ENCODE results near the gene TSBP1. TPM values are rescaled to one million over a fixed set of nuclear protein-coding genes. Genes with fewer than 3 reads are reported as not detected.
"Not testable (repeated sequence)": the region's sequence is repeated elsewhere in the genome, so short reads cannot be mapped to it uniquely, and the experiment has no call there.

Gene TSBP1
- polyA plus RNA-seq, 1 experiment, result not detected

- no peaks in the 10 kb centered on the region for H3K36me3 ChIP-seq (ENCODE audit: control insufficient read depth, insufficient read depth, low read length)
- ChIA-PET POLR2A (no interaction called here), CTCF (no interaction called here)
- peak; percentile 9 for DNase-seq (ENCODE audit: low read depth)
- no peaks in the 10 kb centered on the region for H3K27me3 ChIP-seq (ENCODE audit: control insufficient read depth, insufficient read depth, low read length)
- H3K4me3 ChIP-seq (ENCODE audit: low read depth, low read length), result no peak overlapping the region
- TF ChIP-seq, protein P1, sequence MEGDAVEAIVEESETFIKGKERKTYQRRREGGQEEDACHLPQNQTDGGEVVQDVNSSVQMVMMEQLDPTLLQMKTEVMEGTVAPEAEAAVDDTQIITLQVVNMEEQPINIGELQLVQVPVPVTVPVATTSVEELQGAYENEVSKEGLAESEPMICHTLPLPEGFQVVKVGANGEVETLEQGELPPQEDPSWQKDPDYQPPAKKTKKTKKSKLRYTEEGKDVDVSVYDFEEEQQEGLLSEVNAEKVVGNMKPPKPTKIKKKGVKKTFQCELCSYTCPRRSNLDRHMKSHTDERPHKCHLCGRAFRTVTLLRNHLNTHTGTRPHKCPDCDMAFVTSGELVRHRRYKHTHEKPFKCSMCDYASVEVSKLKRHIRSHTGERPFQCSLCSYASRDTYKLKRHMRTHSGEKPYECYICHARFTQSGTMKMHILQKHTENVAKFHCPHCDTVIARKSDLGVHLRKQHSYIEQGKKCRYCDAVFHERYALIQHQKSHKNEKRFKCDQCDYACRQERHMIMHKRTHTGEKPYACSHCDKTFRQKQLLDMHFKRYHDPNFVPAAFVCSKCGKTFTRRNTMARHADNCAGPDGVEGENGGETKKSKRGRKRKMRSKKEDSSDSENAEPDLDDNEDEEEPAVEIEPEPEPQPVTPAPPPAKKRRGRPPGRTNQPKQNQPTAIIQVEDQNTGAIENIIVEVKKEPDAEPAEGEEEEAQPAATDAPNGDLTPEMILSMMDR (IDR thresholded peaks at IDR 0.05; ENCODE audit: insufficient read depth, low read depth, low read length), result no peak
Measured at GRCh38 chr6:32298632-32299336, 72.9 kb downstream of the TSBP1 start.

GRCh38 chr6:32294980-32295379 lies 76.7 kb downstream of the TSBP1 start:
- POLR2A ChIA-PET; CTCF ChIA-PET; H3K27me3 ChIP-seq (ENCODE audit: control insufficient read depth, insufficient read depth, low read length); H3K4me3 ChIP-seq (ENCODE audit: low read depth, low read length); H3K36me3 ChIP-seq (ENCODE audit: control insufficient read depth, insufficient read depth, low read length); DNase-seq (ENCODE audit: low read depth): not testable (repeated sequence)

DNA sequence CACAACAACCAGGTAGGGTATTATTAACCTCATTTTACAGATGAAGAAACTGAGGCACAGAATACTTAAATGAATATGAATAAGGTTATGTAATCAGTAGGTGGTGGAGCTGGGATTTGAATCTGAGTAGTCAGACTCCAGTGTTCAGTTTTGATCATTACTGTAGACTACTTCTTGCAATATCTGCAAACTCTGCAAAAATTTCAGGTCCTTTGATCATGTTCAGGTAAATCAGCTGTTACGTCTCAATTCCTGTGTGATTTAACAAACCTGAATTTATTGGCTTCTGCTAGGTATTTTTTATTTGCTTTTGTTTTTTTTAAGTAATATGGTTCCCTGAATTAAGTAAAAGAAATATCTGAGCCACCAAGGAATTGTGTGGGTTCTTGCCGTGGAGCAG lies 77.1 kb downstream of the TSBP1 start:
- POLR2A ChIA-PET, result no interaction called here
- CTCF ChIA-PET, result no interaction called here
- no peaks in the 10 kb centered on the region for H3K27me3 ChIP-seq (ENCODE audit: control insufficient read depth, insufficient read depth, low read length)
- no peak for DNase-seq (ENCODE audit: low read depth)
- no peak overlapping the region for H3K4me3 ChIP-seq (ENCODE audit: low read depth, low read length)
- H3K36me3 ChIP-seq (ENCODE audit: control insufficient read depth, insufficient read depth, low read length), result no peaks in the 10 kb centered on the region
- TF ChIP-seq, protein P1 (IDR thresholded peaks at IDR 0.05; ENCODE audit: insufficient read depth, low read depth, low read length), result no peak

GRCh38 chr6:32293695-32294094 lies 78.0 kb downstream of the TSBP1 start:
- no peaks in the 10 kb centered on the region for H3K27me3 ChIP-seq (ENCODE audit: control insufficient read depth, insufficient read depth, low read length)
- H3K4me3 ChIP-seq (ENCODE audit: low read depth, low read length), result no peak overlapping the region
- H3K36me3 ChIP-seq (ENCODE audit: control insufficient read depth, insufficient read depth, low read length), result no peaks in the 10 kb centered on the region
- ChIA-PET POLR2A (no interaction called here), CTCF (no interaction called here)
- DNase-seq (ENCODE audit: low read depth), result no peak
- TF ChIP-seq, protein P1 (IDR thresholded peaks at IDR 0.05; ENCODE audit: insufficient read depth, low read depth, low read length), result no peak

- POLR2A ChIA-PET, result no interaction called here
- no peaks in the 10 kb centered on the region for H3K36me3 ChIP-seq (ENCODE audit: control insufficient read depth, insufficient read depth, low read length)
- no peaks in the 10 kb centered on the region; the same call in 1 of the 2 replicates for H3K27me3 ChIP-seq (ENCODE audit: control insufficient read depth, insufficient read depth, low read length)
- TF ChIP-seq, protein P1 (IDR thresholded peaks at IDR 0.05; ENCODE audit: insufficient read depth, low read depth, low read length), result no peak
- H3K4me3 ChIP-seq (ENCODE audit: low read depth, low read length), result no peak overlapping the region
- no peak for DNase-seq (ENCODE audit: low read depth)
- CTCF ChIA-PET, result interaction anchor here (0.6 kb wide), 1 partner anchor 41 kb away, joined by 3 read pairs; no protein-coding TSS in a partner anchor
Measured at GRCh38 chr6:32291543-32291942, 80.2 kb downstream of the TSBP1 start.

All from BJ (cell line).